H7 (cell line): Measurements from ENCODE around the gene PNMA8A. TPM values are rescaled to one million over a fixed set of nuclear protein-coding genes. Genes with fewer than 3 reads are reported as not detected.
"Not testable (repeated sequence)": the region's sequence is repeated elsewhere in the genome, so short reads cannot be mapped to it uniquely, and the experiment has no call there.

Experiments used
- DNase-seq: peaks from one replicate; pipeline ENCODE4 v3.0.0; 2012
- H3K27me3 ChIP-seq: 2 replicates; pipeline ENCODE4 v1.6.0; 2011; ENCODE audit warnings: mild to moderate bottlenecking, low read length; ENCODE audit not compliant: control insufficient read depth, insufficient read depth
- H3K36me3 ChIP-seq: replicated peaks from 2 replicates; pipeline ENCODE4 v1.5.1; 2011; ENCODE audit warnings: low read length; ENCODE audit not compliant: control insufficient read depth, insufficient read depth
- H3K4me3 ChIP-seq: 2 replicates; pipeline ENCODE4 v1.5.1; 2011; ENCODE audit warnings: low read depth, mild to moderate bottlenecking, control low read depth, low read length, moderate library complexity; ENCODE audit not compliant: insufficient read depth
- total RNA-seq: library from RNA; depleted of rRNA; stranded (reverse); fragments of >200 nt; shearing (Covaris generic); gene quantifications from 2 replicates; pipeline ENCODE4 v1.2.3, GENCODE V29; 2014

The PNMA8A gene
- total RNA-seq, 1 experiment from 2014 or later, result 17.4 TPM

- DNase-seq, result no peak
- no peak overlapping the region for H3K4me3 ChIP-seq
- no peaks in the 10 kb centered on the region for H3K36me3 ChIP-seq
- H3K27me3 ChIP-seq, result no peaks in the 10 kb centered on the region
These were observed 29.5 kb downstream of the PNMA8A start for GRCh38 chr19:46441866-46442265.

- H3K27me3 ChIP-seq, H3K36me3 ChIP-seq, H3K4me3 ChIP-seq, DNase-seq: not testable (repeated sequence)
These were observed 35.7 kb downstream of the PNMA8A start for GRCh38 chr19:46435689-46436088.

- no peaks in the 10 kb centered on the region; the same call in 1 of the 2 replicates for H3K27me3 ChIP-seq
- no peaks in the 10 kb centered on the region for H3K36me3 ChIP-seq
- no peak overlapping the region for H3K4me3 ChIP-seq
These were observed 36.4 kb downstream of the PNMA8A start for GRCh38 chr19:46435009-46435408.

GRCh38 chr19:46433470-46433869, 37.9 kb downstream of the PNMA8A start:
- DNase-seq, H3K4me3 ChIP-seq, H3K27me3 ChIP-seq, H3K36me3 ChIP-seq: not testable (repeated sequence)

More at GRCh38 chr19:46435009-46435408, 36.4 kb downstream of the PNMA8A start:
- no peak for DNase-seq

- peak; percentile 76 for DNase-seq
- H3K36me3 ChIP-seq, result no peaks in the 10 kb centered on the region
- H3K4me3 ChIP-seq, result no peak overlapping the region
- H3K27me3 ChIP-seq, result peaks cover 6% of the 10 kb centered on the region; the same call in 1 of the 2 replicates
These were observed 39.5 kb downstream of the PNMA8A start for GRCh38 chr19:46431824-46432223.

GRCh38 chr19:46429999-46430398, 41.4 kb downstream of the PNMA8A start:
- H3K4me3 ChIP-seq, result no peak overlapping the region
- no peaks in the 10 kb centered on the region for H3K36me3 ChIP-seq
- peaks cover 8% of the 10 kb centered on the region; the same call in 1 of the 2 replicates for H3K27me3 ChIP-seq
- DNase-seq, result no peak

- Histone ChIP-seq H3K36me3 (no peaks in the 10 kb centered on the region), H3K4me3 (peak within 1 kb of the TSS; percentile 31; the same call in 1 of the 2 replicates), H3K27me3 (peaks cover 8% of the 10 kb centered on the region; the same call in 1 of the 2 replicates)
- peak; percentile 92 for DNase-seq
These were observed 42.9 kb downstream of the PNMA8A start, which contains the start of gene PNMA8C for GRCh38 chr19:46428239-46429135. Gene PNMA8C (minus strand): TSS chr19:46428936. CDS start chr19:46428359, 577 bp downstream.

GRCh38 chr19:46427518-46428045, 43.8 kb downstream of the PNMA8A start:
- DNase-seq, result no peak
- Histone ChIP-seq H3K4me3 (no peak overlapping the region), H3K27me3 (peaks cover 8% of the 10 kb centered on the region; the same call in 1 of the 2 replicates), H3K36me3 (no peaks in the 10 kb centered on the region)

- H3K27me3 ChIP-seq, result peaks cover 8% of the 10 kb centered on the region; the same call in 1 of the 2 replicates
- peak overlapping the region; percentile 69 for H3K4me3 ChIP-seq
- peak; percentile 97 for DNase-seq
- no peaks in the 10 kb centered on the region for H3K36me3 ChIP-seq
These were observed 44.7 kb downstream of the PNMA8A start for GRCh38 chr19:46426506-46427162.

- peak; percentile 52 for DNase-seq
- H3K27me3 ChIP-seq, result peaks cover 8% of the 10 kb centered on the region; the same call in 1 of the 2 replicates
- no peaks in the 10 kb centered on the region for H3K36me3 ChIP-seq
- H3K4me3 ChIP-seq, result peak overlapping the region; percentile 69
These were observed 45.3 kb downstream of the PNMA8A start for GRCh38 chr19:46426035-46426505.

- no peak overlapping the region for H3K4me3 ChIP-seq
- peaks cover 8% of the 10 kb centered on the region; the same call in 1 of the 2 replicates for H3K27me3 ChIP-seq
- no peaks in the 10 kb centered on the region for H3K36me3 ChIP-seq
- no peak for DNase-seq
These were observed 48.2 kb downstream of the PNMA8A start for GRCh38 chr19:46423188-46423587.

- Histone ChIP-seq H3K4me3 (no peak overlapping the region), H3K36me3 (no peaks in the 10 kb centered on the region), H3K27me3 (peaks cover 5% of the 10 kb centered on the region; the same call in 1 of the 2 replicates)
- no peak for DNase-seq
These were observed 49.0 kb downstream of the PNMA8A start for GRCh38 chr19:46422344-46422743.

- H3K36me3 ChIP-seq, result no peaks in the 10 kb centered on the region
These were observed 51.3 kb downstream of the PNMA8A start for GRCh38 chr19:46420056-46420455.

More at GRCh38 chr19:46420056-46420455, 51.3 kb downstream of the PNMA8A start:
- no peaks in the 10 kb centered on the region for H3K27me3 ChIP-seq
- no peak overlapping the region for H3K4me3 ChIP-seq
- no peak for DNase-seq
